NCI-H2227 (cell line): ENCODE results near the gene HPF1.
"Not testable (repeated sequence)": the region's sequence is repeated elsewhere in the genome, so short reads cannot be mapped to it uniquely, and the experiment has no call there.

ENCODE experiments used
- DNase-seq: peaks from one replicate; lab custom pipeline; 2025; ENCODE audit not compliant: unreplicated experiment; lab: John Stamatoyannopoulos, UW

Gene HPF1

GRCh38 chr4:169757575-169758184 is at the start of gene HPF1:
TSS of gene HPF1 (minus strand) at chr4:169757944. CDS start at chr4:169757877, 67 bp downstream.
- peak; percentile 96 for DNase-seq

- DNase-seq: not testable (repeated sequence)
Measured at GRCh38 chr4:169806770-169807169, 49.0 kb upstream of the HPF1 start.

- no peak for DNase-seq
Measured at GRCh38 chr4:169803413-169803812, 45.7 kb upstream of the HPF1 start.

- no peak for DNase-seq
Measured at GRCh38 chr4:169802873-169803272, 45.1 kb upstream of the HPF1 start.

GRCh38 chr4:169800541-169800940 is 42.8 kb upstream of the HPF1 start:
- no peak for DNase-seq

- DNase-seq: no peak
Measured at GRCh38 chr4:169799260-169799659, 41.5 kb upstream of the HPF1 start.

GRCh38 chr4:169795585-169795984 is 37.8 kb upstream of the HPF1 start:
- no peak for DNase-seq

GRCh38 chr4:169791527-169792156 is 33.9 kb upstream of the HPF1 start:
- peak; percentile 86 for DNase-seq

GRCh38 chr4:169791062-169791461 is 33.3 kb upstream of the HPF1 start:
- DNase-seq: no peak

- DNase-seq: no peak
Measured at GRCh38 chr4:169774466-169775445, 17.0 kb upstream of the HPF1 start.

GRCh38 chr4:169773889-169774288 is 16.1 kb upstream of the HPF1 start:
- DNase-seq: no peak

- DNase-seq: not testable (repeated sequence)
Measured at GRCh38 chr4:169771556-169772080, 13.9 kb upstream of the HPF1 start.

- DNase-seq: no peak
Measured at GRCh38 chr4:169770416-169770815, 12.7 kb upstream of the HPF1 start.

GRCh38 chr4:169768385-169768784 is 10.6 kb upstream of the HPF1 start:
- DNase-seq: no peak

GRCh38 chr4:169766741-169767140 is 9.0 kb upstream of the HPF1 start:
- DNase-seq: no peak

- DNase-seq: no peak
Measured at GRCh38 chr4:169765835-169766234, 8.1 kb upstream of the HPF1 start.

- no peak for DNase-seq
Measured at GRCh38 chr4:169761846-169762245, 4.1 kb upstream of the HPF1 start.

GRCh38 chr4:169758401-169758962 is 738 bp upstream of the HPF1 start:
- DNase-seq: no peak

- no peak for DNase-seq
Measured at GRCh38 chr4:169756971-169757574, 671 bp downstream of the HPF1 start.

GRCh38 chr4:169745291-169745690 is 12.5 kb downstream of the HPF1 start:
- no peak for DNase-seq

- DNase-seq: no peak
Measured at GRCh38 chr4:169744601-169745000, 13.1 kb downstream of the HPF1 start.
